ENCODE data around the gene LIMCH1.

LIMCH1 gene

GRCh38 chr4:41655177-41655576 lies 117.2 kb downstream of the LIMCH1 start:
- H3K4me3 ChIP-seq (ENCODE audit: low read depth, low read length) = no peak overlapping the region
- no peak for TF ChIP-seq CTCF (IDR thresholded peaks at IDR 0.05; ENCODE audit: low read depth, low read length)
- DNase-seq (ENCODE audit: low read depth, low spot score) = no peak
- in situ Hi-C loops (cut with HindIII; ENCODE audit: low sequenced_read_pairs) = no loop called here

DNA sequence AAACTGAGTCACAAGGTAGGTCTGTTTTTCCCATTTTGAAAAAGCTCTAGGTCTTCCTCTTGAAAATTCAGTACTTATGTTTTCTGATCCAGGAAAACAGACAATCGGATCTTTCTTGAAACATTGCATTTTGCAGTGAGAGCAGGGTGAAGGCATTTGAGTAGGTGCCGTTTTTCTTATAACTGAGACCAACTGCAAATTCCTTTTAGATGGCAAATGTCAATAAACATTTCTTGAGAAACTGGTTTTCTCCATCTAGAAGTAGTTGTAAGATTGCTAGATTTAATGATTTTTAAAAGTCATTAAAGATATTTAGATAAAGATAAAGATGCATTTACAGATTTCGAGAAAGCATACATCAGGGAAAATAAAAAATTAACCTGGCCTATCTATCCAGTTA lies 118.1 kb downstream of the LIMCH1 start:
- no peak overlapping the region for H3K4me3 ChIP-seq (ENCODE audit: low read depth, low read length)
- no peak for TF ChIP-seq CTCF (IDR thresholded peaks at IDR 0.05; ENCODE audit: low read depth, low read length)
- DNase-seq (ENCODE audit: low read depth, low spot score) = no peak
- in situ Hi-C loops (cut with HindIII; ENCODE audit: low sequenced_read_pairs) = no loop called here

GRCh38 chr4:41656572-41657520 lies 118.9 kb downstream of the LIMCH1 start:
- TF ChIP-seq CTCF (IDR thresholded peaks at IDR 0.05; ENCODE audit: low read depth, low read length) = no peak
- DNase-seq (ENCODE audit: low read depth, low spot score) = no peak
- no peak overlapping the region for H3K4me3 ChIP-seq (ENCODE audit: low read depth, low read length)
- in situ Hi-C loops (cut with HindIII; ENCODE audit: low sequenced_read_pairs) = no loop called here

DNA sequence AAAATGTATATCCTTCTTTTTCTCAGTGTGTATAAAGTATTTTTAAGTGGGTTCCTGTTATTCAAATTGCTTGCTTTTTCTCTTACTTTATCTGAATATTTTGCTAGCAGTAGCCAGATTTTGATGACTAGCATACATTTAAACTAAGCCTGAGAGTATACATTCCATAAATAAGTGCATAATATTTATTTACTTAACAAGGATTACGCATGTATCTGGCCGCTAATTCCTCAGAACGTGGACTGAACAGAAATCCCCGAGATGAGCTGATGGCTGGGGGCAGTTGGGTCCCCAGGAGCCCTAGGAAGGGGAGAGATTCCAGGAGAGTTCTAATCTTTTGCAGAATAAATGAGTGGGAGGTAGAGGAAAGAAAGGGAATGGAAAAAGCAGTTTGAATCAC lies 119.6 kb downstream of the LIMCH1 start:
- no peak for DNase-seq (ENCODE audit: low read depth, low spot score)
- H3K4me3 ChIP-seq (ENCODE audit: low read depth, low read length) = no peak overlapping the region
- no peak for TF ChIP-seq CTCF (IDR thresholded peaks at IDR 0.05; ENCODE audit: low read depth, low read length)
- in situ Hi-C loops (cut with HindIII; ENCODE audit: low sequenced_read_pairs) = no loop called here

DNA sequence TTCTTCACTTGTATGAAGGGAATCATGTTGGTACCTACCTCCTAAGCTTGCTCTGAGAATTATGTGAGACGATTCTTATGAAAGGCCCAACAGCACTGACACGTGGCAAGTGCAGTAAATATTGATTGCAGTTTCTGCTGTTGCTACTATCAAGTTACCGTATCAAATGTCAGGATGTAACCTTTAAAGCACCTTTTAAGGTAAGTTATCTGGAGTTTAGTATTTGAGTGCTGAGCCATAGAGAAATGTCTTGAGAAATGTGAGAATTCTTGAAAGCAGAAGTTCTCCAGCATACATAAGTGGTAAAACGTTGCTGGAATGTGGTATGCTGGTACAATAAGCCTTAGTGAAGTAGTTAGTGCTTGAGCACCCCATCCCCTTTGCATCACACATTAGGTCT lies 120.2 kb downstream of the LIMCH1 start:
- no peak for TF ChIP-seq CTCF (IDR thresholded peaks at IDR 0.05; ENCODE audit: low read depth, low read length)
- no peak for DNase-seq (ENCODE audit: low read depth, low spot score)
- no peak overlapping the region for H3K4me3 ChIP-seq (ENCODE audit: low read depth, low read length)
- in situ Hi-C loops (cut with HindIII; ENCODE audit: low sequenced_read_pairs) = no loop called here

- in situ Hi-C loops (cut with HindIII; ENCODE audit: low sequenced_read_pairs) = no loop called here
- no peak for DNase-seq (ENCODE audit: low read depth, low spot score)
- no peak overlapping the region for H3K4me3 ChIP-seq (ENCODE audit: low read depth, low read length)
- no peak for TF ChIP-seq CTCF (IDR thresholded peaks at IDR 0.05; ENCODE audit: low read depth, low read length)
Measured at GRCh38 chr4:41660352-41660751, 122.4 kb downstream of the LIMCH1 start.
